ENCODE results near the gene KCTD3.

Gene KCTD3

GRCh38 chr1:215557504-215557903 is 9.6 kb upstream of the KCTD3 start:
- ATAC-seq: no peak

- ATAC-seq: no peak
These were observed 9.0 kb upstream of the KCTD3 start for GRCh38 chr1:215557992-215558626.

GRCh38 chr1:215567491-215568298 is 591 bp downstream of the KCTD3 start:
- peak; percentile 24 to 56 for ATAC-seq

GRCh38 chr1:215568299-215568692 is 1.2 kb downstream of the KCTD3 start:
- ATAC-seq: no peak

- ATAC-seq: no peak
These were observed 3.1 kb downstream of the KCTD3 start for GRCh38 chr1:215569986-215570824.

- no peak for ATAC-seq
These were observed 14.8 kb downstream of the KCTD3 start for GRCh38 chr1:215581896-215582295.

GRCh38 chr1:215583185-215583749 is 16.2 kb downstream of the KCTD3 start:
- ATAC-seq: no peak

GRCh38 chr1:215584389-215584788 is 17.3 kb downstream of the KCTD3 start:
- no peak for ATAC-seq

GRCh38 chr1:215589650-215590435 is 22.7 kb downstream of the KCTD3 start:
- no peak for ATAC-seq

- no peak for ATAC-seq
These were observed 23.8 kb downstream of the KCTD3 start for GRCh38 chr1:215590779-215591491.

- ATAC-seq: no peak
These were observed 27.5 kb downstream of the KCTD3 start for GRCh38 chr1:215594640-215595039.

- ATAC-seq: no peak
These were observed 28.1 kb downstream of the KCTD3 start for GRCh38 chr1:215595231-215595630.

GRCh38 chr1:215597961-215598360 is 30.9 kb downstream of the KCTD3 start:
- no peak for ATAC-seq

- no peak for ATAC-seq
These were observed 32.4 kb downstream of the KCTD3 start for GRCh38 chr1:215599418-215600074.

GRCh38 chr1:215600258-215600792 is 33.2 kb downstream of the KCTD3 start:
- ATAC-seq: no peak

- no peak for ATAC-seq
These were observed 33.8 kb downstream of the KCTD3 start for GRCh38 chr1:215600867-215601266.

- ATAC-seq: no peak
These were observed 34.2 kb downstream of the KCTD3 start for GRCh38 chr1:215601276-215601675.

- no peak for ATAC-seq
These were observed 36.2 kb downstream of the KCTD3 start for GRCh38 chr1:215603319-215603718.

- ATAC-seq: no peak
These were observed 38.0 kb downstream of the KCTD3 start for GRCh38 chr1:215605011-215605621.

- ATAC-seq: no peak
These were observed 38.9 kb downstream of the KCTD3 start for GRCh38 chr1:215606036-215606435.
